Adrenal gland (tissue), 5 donors: ENCODE data around the gene KIRREL3.

Source experiments
- CTCF ChIP-seq, 6 experiments: fragments of 450-650 bp in 4 of 6; fragments of 200-600 bp in 2 of 6; sonication (generic) in 1 of 6; IDR thresholded peaks; 1 replicate in 5 of 6; 2 replicates in 1 of 6; pipeline versions ENCODE4 v1.5.1 to v1.8.0; 2016 to 2021; ENCODE audit warnings: antibody characterized with exemption in 6 of 6, mild to moderate bottlenecking in 2 of 6, moderate library complexity in 1 of 6
- POLR2A ChIP-seq, 2 donors: fragments of 450-650 bp; IDR thresholded peaks; one replicate each; pipeline ENCODE4 v1.6.1; 2017; ENCODE audit warnings: antibody characterized with exemption in 2 of 2, mild to moderate bottlenecking in 2 of 2, moderate library complexity in 1 of 2
- donor health status: DM: no; HTN: no; CAD: no.

GRCh38 chr11:126696982-126697381, 303.6 kb downstream of the KIRREL3 start:
- TF ChIP-seq CTCF (IDR thresholded peaks at IDR 0.05) (no peak), POLR2A (IDR thresholded peaks at IDR 0.05) (no peak)
